ENCODE results near the gene EXOSC1. TPM values are rescaled to one million over a fixed set of nuclear protein-coding genes. Genes with fewer than 3 reads are reported as not detected.

Gene EXOSC1
- total and polyA plus RNA-seq, 2 of the 13 experiments (the other 11 are each of a cell fraction or from before 2014, with no cell fraction given) = 36.3 to 39.9 TPM

DNA sequence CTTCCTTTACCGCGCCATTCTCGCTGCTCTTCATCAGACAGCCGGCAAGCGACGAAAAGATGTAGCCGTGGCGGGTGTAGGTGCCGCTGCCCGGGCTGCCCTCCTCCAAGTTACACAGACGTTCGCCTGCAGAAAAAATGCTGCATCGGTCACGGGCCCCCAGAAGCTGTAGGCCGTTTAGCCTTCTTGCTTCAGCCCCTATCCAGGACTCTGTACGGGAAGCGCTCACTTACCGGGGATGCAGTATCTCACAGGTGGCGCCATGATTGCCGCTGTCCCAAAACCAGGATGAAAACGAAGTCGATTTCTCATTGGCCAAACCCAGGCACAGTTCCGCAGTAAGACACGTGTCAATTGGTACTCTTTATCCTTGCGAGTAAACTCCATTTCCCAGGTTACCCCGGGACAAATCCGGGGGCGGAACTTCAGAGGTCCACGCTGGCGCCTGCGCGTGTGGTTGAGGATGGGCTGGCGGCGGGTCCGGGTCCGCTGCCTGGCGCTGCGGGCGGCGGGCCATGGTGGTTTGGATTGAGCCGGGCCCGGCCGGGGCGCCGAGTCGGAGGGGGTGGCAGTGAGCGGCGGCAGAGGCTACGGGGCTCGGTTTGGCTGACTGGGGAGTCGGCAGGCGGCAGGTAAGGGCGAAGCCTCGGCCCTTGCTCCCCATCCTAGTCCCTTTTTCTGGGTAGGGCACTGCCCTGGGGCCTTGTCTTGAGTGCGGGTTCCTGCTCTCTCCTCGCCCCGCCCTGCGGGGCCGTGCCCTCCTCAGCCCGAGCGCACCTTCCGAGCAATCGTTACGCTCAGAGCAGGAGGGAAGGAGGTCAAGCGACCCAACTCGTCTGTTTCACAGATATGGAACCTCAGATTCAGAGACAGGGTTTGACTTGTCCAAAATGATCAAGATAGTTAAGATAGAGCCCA lies at the start of gene EXOSC1, which contains the start of gene ZDHHC16 (continued):
- TF ChIP-seq ZNF451 (CRISPR knock-in tag; IDR thresholded peaks at IDR 0.05) (no peak), ZNF773 (CRISPR knock-in tag; IDR thresholded peaks at IDR 0.05; ENCODE audit: borderline replicate concordance) (peak; percentile 10; the same call in 1 of the 2 replicates), ZSCAN12 (CRISPR knock-in tag; IDR thresholded peaks at IDR 0.05) (no peak), ZNF615 (CRISPR knock-in tag; IDR thresholded peaks at IDR 0.05; ENCODE audit: borderline replicate concordance) (no peak), ZNF24 (IDR thresholded peaks at IDR 0.05) (no peak), ADNP (CRISPR knock-in tag; IDR thresholded peaks at IDR 0.05) (no peak), ZNF225 (CRISPR knock-in tag; IDR thresholded peaks at IDR 0.05) (no peak), TCF12 (IDR thresholded peaks at IDR 0.05) (no peak), TCF12 (CRISPR knock-in tag; IDR thresholded peaks at IDR 0.05) (0 out of 2 replicates have a peak, but pooled peaks have one; percentile 65), GPN1 (CRISPR knock-in tag; IDR thresholded peaks at IDR 0.05; ENCODE audit: borderline replicate concordance) (no peak), MLLT10 (CRISPR knock-in tag; IDR thresholded peaks at IDR 0.05) (no peak), NFKBIZ (CRISPR knock-in tag; IDR thresholded peaks at IDR 0.05) (peak; percentile 32; the same call in 1 of the 2 replicates), EZH2 (conservative IDR thresholded peaks at IDR 0.05; ENCODE audit: low read depth, low read length) (no peak)
- TF ChIP-seq, protein P1, sequence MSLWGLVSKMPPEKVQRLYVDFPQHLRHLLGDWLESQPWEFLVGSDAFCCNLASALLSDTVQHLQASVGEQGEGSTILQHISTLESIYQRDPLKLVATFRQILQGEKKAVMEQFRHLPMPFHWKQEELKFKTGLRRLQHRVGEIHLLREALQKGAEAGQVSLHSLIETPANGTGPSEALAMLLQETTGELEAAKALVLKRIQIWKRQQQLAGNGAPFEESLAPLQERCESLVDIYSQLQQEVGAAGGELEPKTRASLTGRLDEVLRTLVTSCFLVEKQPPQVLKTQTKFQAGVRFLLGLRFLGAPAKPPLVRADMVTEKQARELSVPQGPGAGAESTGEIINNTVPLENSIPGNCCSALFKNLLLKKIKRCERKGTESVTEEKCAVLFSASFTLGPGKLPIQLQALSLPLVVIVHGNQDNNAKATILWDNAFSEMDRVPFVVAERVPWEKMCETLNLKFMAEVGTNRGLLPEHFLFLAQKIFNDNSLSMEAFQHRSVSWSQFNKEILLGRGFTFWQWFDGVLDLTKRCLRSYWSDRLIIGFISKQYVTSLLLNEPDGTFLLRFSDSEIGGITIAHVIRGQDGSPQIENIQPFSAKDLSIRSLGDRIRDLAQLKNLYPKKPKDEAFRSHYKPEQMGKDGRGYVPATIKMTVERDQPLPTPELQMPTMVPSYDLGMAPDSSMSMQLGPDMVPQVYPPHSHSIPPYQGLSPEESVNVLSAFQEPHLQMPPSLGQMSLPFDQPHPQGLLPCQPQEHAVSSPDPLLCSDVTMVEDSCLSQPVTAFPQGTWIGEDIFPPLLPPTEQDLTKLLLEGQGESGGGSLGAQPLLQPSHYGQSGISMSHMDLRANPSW (CRISPR knock-in tag; IDR thresholded peaks at IDR 0.05; ENCODE audit: borderline replicate concordance) = peak; percentile 42; the same call in 1 of the 2 replicates
- TF ChIP-seq, protein P2, sequence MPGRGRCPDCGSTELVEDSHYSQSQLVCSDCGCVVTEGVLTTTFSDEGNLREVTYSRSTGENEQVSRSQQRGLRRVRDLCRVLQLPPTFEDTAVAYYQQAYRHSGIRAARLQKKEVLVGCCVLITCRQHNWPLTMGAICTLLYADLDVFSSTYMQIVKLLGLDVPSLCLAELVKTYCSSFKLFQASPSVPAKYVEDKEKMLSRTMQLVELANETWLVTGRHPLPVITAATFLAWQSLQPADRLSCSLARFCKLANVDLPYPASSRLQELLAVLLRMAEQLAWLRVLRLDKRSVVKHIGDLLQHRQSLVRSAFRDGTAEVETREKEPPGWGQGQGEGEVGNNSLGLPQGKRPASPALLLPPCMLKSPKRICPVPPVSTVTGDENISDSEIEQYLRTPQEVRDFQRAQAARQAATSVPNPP (CRISPR knock-in tag; IDR thresholded peaks at IDR 0.05) = no peak
- TF ChIP-seq, protein P3, sequence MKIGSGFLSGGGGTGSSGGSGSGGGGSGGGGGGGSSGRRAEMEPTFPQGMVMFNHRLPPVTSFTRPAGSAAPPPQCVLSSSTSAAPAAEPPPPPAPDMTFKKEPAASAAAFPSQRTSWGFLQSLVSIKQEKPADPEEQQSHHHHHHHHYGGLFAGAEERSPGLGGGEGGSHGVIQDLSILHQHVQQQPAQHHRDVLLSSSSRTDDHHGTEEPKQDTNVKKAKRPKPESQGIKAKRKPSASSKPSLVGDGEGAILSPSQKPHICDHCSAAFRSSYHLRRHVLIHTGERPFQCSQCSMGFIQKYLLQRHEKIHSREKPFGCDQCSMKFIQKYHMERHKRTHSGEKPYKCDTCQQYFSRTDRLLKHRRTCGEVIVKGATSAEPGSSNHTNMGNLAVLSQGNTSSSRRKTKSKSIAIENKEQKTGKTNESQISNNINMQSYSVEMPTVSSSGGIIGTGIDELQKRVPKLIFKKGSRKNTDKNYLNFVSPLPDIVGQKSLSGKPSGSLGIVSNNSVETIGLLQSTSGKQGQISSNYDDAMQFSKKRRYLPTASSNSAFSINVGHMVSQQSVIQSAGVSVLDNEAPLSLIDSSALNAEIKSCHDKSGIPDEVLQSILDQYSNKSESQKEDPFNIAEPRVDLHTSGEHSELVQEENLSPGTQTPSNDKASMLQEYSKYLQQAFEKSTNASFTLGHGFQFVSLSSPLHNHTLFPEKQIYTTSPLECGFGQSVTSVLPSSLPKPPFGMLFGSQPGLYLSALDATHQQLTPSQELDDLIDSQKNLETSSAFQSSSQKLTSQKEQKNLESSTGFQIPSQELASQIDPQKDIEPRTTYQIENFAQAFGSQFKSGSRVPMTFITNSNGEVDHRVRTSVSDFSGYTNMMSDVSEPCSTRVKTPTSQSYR (CRISPR knock-in tag; IDR thresholded peaks at IDR 0.05; ENCODE audit: borderline replicate concordance) = no peak
- TF ChIP-seq, protein P4, sequence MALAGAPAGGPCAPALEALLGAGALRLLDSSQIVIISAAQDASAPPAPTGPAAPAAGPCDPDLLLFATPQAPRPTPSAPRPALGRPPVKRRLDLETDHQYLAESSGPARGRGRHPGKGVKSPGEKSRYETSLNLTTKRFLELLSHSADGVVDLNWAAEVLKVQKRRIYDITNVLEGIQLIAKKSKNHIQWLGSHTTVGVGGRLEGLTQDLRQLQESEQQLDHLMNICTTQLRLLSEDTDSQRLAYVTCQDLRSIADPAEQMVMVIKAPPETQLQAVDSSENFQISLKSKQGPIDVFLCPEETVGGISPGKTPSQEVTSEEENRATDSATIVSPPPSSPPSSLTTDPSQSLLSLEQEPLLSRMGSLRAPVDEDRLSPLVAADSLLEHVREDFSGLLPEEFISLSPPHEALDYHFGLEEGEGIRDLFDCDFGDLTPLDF (CRISPR knock-in tag; IDR thresholded peaks at IDR 0.05) = peak; percentile 79; the same call in 1 of the 2 replicates
- TF ChIP-seq, protein P5, sequence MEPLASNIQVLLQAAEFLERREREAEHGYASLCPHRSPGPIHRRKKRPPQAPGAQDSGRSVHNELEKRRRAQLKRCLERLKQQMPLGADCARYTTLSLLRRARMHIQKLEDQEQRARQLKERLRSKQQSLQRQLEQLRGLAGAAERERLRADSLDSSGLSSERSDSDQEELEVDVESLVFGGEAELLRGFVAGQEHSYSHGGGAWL (CRISPR knock-in tag; IDR thresholded peaks at IDR 0.05) = 0 out of 2 replicates have a peak, but pooled peaks have one; percentile 37
- TF ChIP-seq, protein P6, sequence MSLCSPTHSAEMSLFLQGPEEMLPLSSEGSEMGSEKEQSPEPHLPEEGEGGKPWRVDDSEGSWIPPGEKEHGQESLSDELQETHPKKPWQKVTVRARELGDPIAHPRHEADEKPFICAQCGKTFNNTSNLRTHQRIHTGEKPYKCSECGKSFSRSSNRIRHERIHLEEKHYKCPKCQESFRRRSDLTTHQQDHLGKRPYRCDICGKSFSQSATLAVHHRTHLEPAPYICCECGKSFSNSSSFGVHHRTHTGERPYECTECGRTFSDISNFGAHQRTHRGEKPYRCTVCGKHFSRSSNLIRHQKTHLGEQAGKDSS (CRISPR knock-in tag; IDR thresholded peaks at IDR 0.05; ENCODE audit: borderline replicate concordance, low read depth) = 0 out of 2 replicates have a peak, but pooled peaks have one; percentile 26

All from HepG2 (cell line).